ENCODE measurements around the gene DUSP16.

The DUSP16 gene

GRCh38 chr12:12467688-12468261 is 94.9 kb downstream of the DUSP16 start:
- DNase-seq (ENCODE audit: low spot score) = no peak

DNA sequence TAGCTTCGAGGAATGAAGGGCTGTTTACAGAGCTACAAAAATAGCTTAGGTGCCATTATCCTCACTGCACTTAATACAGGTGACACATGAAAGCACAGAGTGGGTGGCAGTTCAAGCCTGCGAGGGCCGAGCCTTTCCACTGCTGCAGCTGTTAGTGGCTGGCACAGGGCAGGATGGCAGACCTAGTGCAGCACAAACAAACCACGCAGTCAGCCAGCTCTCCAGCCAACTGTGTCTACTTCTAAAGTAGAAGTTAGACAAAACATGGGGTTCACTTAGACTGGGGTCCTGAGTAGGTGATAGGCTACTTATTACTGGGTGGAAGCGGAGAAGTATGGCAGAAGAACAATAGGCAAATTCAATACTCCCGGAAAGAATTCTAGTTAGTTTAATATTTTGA is 95.4 kb downstream of the DUSP16 start:
- DNase-seq (ENCODE audit: low spot score) = no peak

DNA sequence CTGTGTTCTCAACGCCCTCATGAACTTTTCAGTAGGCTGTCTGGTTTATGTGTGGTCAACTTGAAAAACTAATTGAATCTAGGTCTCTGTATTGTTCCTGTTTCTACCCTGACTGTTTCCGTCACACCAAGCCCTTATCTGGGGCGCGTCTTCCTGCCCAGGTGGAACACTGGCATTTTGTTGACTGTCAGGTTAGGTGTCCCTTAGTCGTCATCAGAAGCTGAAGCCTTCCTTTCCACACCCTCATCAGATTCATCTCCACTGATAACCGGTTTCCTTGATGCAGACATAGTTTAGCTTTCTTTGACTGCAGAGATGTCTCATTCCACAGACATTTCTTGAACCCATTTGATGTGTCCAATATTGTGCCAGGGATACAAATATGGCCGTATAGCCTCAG is 96.5 kb downstream of the DUSP16 start:
- no peak for DNase-seq (ENCODE audit: low spot score)

- DNase-seq (ENCODE audit: low spot score) = no peak
These were observed 97.1 kb downstream of the DUSP16 start for GRCh38 chr12:12465522-12465921.

GRCh38 chr12:12461923-12462315 is 100.7 kb downstream of the DUSP16 start:
- DNase-seq (ENCODE audit: low spot score) = no peak

DNA sequence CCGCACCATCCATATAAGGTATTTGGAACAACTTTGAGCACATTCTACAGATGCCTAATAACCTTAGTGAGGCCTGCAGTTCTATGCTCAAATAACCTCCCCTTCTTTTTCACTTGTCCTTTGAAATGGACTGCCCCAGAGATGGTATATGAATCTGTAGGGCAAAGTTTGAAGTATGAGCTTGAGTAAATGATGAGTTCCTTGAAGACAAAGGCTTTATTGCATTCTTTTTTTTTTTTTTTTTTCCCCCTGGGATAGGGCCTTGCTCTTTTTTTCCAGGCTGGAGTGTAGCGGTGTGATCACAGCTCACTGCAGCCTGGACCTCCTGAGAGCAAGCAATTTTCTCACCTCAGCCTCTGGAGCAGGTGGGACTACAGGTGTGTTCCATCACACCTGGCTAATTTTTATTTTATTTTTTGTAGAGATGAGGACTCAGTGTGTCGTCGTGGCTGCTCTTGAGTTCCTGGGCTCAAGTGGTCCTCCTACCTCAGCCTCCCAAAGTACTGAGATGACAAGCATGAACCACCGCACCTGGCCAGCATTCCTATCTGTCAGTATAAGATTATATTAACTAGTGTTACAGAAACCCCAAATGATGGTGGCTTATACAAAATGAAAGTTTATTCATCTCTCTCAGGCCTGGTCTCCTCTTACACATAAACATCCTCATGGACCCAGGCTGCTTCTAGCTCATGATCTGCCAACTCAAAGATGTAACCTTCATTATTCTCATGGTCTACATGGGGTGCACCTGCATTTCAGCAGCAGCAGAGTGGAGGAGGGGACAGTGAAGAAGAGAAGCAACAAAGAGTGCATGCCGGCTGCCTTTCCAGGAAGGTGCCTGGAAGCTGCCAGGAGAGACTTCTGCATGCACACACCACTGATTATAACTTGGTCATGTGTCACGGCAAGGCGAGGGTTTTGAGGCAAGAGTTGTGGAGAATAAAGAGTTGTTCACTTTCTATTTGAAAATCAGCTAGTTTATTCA is 101.4 kb downstream of the DUSP16 start:
- DNase-seq (ENCODE audit: low spot score) = no peak

DNA sequence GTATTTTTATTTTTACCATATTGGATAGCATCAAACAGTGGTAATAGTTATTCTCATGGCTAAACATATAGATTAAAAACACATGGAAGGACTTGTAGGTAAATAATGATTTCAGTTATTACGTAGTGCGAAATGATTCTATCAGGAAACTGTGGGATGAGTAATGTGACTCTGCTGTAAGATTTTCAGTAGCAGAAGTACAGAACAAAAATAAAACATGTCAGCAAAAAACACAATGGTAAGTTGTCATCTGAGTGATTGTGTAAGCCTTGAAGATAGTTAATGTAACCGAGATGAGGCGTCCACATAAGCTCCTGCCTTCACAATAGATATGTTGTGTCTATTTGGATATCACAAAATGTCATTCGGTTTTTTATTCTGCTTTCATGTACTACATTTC is 106.0 kb downstream of the DUSP16 start:
- DNase-seq (ENCODE audit: low spot score) = peak; percentile 30

GRCh38 chr12:12454315-12454714 is 108.3 kb downstream of the DUSP16 start:
- no peak for DNase-seq (ENCODE audit: low spot score)

DNA sequence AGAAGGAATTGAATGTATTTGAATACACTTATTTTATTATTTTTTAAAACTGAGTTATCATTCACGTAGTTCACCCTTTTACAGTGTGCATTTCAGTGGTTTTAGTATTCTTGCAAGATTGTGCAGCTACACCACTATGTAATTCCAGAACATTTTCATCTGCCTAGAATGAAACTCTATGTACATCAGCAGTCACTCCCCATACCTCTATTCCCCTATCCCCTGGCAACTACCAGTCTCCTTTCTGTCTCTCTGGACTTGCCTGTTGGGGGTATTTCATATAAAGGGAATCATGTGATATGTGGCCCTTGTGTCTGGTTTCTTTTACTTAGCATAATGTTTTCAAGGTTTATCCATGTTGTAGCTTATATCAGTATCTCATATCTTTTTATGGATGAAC is 109.0 kb downstream of the DUSP16 start:
- DNase-seq (ENCODE audit: low spot score) = no peak

DNA sequence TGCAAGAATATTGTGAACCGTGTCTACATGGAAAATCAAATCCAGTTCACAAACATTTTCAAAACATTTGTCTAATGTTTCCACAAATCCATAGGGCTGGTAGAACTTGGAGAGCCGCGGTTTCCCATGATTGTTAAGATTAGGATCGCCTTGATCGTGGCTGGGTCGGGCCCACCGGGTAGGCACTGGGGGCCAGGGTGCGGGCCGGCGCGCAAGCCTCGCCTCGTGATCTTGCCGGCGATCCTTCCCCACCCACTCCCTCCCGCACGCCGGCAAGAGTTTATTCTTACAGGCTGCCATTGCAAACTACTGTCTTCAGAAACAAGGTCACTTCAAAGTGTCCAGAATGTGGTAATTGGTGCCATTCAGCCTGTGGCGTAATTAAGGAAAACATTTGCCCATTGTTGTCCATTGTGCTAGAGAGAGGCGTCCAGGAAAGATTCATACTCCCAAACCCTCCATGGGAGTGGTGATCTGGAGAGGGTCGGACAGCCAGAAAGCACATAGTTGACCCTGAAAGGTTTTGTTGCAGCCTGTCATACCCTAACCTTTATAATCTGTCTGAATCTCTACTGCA is 110.2 kb downstream of the DUSP16 start:
- DNase-seq (ENCODE audit: low spot score) = no peak

- no peak for DNase-seq (ENCODE audit: low spot score)
These were observed 111.6 kb downstream of the DUSP16 start for GRCh38 chr12:12451098-12451497.

- DNase-seq (ENCODE audit: low spot score) = no peak
These were observed 112.6 kb downstream of the DUSP16 start for GRCh38 chr12:12450043-12450471.

- DNase-seq (ENCODE audit: low spot score) = no peak
These were observed 113.1 kb downstream of the DUSP16 start for GRCh38 chr12:12449533-12450025.

GRCh38 chr12:12447837-12448236 is 114.8 kb downstream of the DUSP16 start:
- no peak for DNase-seq (ENCODE audit: low spot score)

DNA sequence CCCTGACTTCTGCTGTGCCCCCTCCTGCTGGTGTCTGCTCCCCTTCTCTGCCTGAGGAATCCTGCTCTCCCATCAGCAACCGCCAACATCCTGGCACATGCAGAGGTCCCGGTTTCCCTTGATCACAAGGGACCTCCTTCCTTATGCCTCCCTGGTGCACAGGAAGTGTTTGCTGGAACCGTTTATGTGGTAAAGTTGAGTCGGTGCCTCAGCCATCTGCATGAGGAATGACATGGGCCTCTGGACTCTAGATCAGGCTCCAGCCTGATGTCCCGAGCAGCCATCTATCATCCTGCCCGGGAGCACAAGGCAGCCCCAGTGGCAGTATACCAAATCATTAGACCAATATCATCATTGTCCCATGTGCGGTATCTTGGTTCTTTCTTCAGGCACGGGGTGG is 115.4 kb downstream of the DUSP16 start:
- no peak for DNase-seq (ENCODE audit: low spot score)

DNA sequence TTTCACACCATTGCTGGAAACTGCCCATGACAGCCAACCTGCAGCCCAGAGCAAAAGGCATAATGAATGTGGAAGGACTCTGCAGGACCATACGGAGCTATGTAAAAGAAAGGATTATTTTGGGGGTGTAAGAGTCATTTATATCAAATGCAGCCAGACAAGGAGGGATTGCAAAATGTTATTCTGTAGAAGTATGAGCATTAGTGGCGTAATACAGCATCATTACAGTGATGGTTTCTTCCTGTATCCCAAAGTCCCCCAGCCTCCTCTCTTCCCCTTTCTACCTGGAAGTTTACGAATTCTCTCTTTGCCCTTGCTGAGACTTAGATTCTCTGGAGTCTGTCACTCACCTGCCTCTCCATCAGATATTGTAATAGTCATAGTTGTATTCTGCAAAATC is 115.9 kb downstream of the DUSP16 start:
- no peak for DNase-seq (ENCODE audit: low spot score)

DNA sequence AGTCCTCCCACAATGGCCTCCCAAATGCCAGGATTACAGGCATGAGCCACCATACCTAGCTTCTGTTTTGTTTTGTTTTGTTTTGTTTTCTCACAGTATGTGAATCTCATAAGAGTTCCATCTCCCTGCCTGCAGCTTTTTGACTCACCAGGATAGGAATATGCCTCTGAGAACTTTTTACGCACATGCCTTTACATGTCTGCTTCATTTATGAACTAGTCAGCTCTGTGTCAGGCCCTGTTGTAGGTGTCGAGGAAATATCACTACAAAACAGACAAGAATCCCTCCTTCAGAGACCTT is 116.8 kb downstream of the DUSP16 start:
- DNase-seq (ENCODE audit: low spot score) = no peak

DNA sequence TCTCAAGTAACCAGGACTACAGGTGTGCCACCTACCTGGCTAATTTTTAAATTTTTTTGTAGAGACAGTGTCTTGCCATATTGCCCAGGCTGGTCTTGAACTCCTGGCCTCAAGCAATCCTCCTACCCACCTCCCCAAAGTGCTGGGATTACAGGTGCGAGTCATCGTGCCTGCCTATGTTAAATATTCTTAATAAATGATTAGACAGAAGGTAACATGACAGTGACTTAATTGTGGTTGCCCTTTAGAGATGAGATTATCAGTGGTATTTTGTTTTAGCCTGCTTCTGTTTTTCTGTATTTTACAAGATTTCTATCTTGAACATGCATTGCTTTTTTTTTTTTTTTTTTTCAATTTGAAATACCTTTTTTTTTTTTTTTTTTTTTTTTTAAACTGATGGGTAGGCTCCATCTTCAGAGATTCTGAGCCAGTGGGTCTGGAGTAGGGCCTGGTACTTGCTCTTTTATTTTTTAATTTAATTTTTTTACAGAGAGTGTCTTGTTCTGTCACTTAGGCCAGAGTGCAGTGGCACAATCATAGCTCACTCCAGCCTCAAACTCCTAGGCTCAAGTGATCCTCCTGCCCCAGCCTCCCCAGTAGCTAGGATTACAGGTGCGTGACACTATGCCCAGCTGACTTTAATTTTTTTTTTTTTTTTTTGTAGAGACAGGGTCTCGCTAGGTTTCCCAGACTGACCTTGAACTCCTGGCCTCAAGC is 117.3 kb downstream of the DUSP16 start:
- DNase-seq (ENCODE audit: low spot score) = no peak

GRCh38 chr12:12443431-12443878 is 119.2 kb downstream of the DUSP16 start:
- no peak for DNase-seq (ENCODE audit: low spot score)

DNA sequence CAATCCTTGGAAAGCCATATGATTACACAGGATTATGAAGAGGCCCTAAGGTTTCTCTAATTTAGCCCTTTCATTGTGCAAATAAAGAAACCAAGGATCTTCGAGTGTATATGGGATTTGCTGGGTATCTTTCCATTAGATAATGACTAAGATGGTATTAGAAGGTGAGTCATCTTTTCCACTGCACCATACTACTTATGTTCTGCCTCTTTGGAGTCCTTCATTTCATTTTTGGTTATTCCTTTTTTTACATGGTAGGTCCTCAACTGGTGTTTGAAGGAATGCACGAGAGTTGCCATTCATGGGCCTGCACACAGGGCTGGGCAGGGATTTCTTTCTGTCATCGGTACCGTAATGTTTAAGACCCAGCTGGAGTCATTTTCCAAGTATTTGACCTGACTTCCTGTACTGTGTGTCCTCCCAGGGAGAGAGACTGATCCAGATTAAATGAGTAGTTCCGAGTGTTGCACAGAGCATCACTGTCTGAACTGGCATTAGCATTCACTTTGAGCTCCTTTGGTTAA is 120.1 kb downstream of the DUSP16 start:
- DNase-seq (ENCODE audit: low spot score) = peak; percentile 27

GRCh38 chr12:12441843-12442461 is 120.7 kb downstream of the DUSP16 start:
- DNase-seq (ENCODE audit: low spot score) = no peak

DNA sequence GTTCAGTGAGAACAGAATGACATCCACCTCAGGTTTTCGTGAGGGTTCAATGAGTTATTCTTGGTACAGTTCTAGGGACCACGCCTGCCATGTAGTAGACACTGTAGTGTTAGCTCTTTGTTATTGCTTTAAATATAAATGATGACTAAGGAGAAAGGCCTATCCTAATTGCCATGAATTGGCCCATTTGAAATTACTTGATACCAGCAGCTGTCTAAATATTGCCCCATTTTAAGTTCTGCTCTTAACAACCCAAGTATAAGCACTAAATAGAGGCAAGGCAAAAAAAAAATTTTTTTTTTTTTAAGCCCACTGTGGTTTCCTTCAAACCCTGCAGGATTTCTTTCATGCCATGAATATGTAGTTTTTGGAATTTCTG is 121.2 kb downstream of the DUSP16 start:
- DNase-seq (ENCODE audit: low spot score) = no peak
